B cell (primary cell): ENCODE results near the gene WDR47. TPM values are rescaled to one million over a fixed set of nuclear protein-coding genes. Genes with fewer than 3 reads are reported as not detected.
A peak's percentile ranks its signal among the peaks of the same experiment; 100 is the strongest.

Experiments
- ATAC-seq: fragments of 200-7000 bp; cut with Tn5 transposase; one replicate; pipeline ENCODE4 v1.10.0; 2021; ENCODE audit warnings: low read depth, mild to moderate bottlenecking, moderate number of reproducible peaks, moderate library complexity
- CTCF ChIA-PET: fragments of 350-600 bp; sonication (Branson Sonifier 250); formaldehyde crosslinking; loops from one replicate; lab custom pipeline; 2021; ENCODE audit warnings: antibody characterized with exemption, inconsistent platforms; lab: Charles Lee
- POLR2A ChIA-PET: fragments of 350-600 bp; sonication (Branson Sonifier 250); formaldehyde crosslinking; loops from one replicate; lab custom pipeline; 2021; ENCODE audit warnings: antibody characterized with exemption; lab: Charles Lee
- DNase-seq: peaks from one replicate; pipeline ENCODE4 v3.0.0; 2013
- H2AFZ ChIP-seq: 2 replicates; pipeline ENCODE4 v1.6.1; 2012; ENCODE audit warnings: mild to moderate bottlenecking, low read depth, low read length; ENCODE audit not compliant: insufficient read depth, poor library complexity, severe bottlenecking
- H3K27ac ChIP-seq, 2 donors: 1 replicate in 1 of 2; 2 replicates in 1 of 2; pipeline ENCODE4 v1.5.1; 2012 to 2013; ENCODE audit warnings: low read length in 2 of 2, mild to moderate bottlenecking in 2 of 2, moderate library complexity in 1 of 2
- H3K27me3 ChIP-seq, 4 experiments: fragments of 200-600 bp in 1 of 4; sonication (generic) in 1 of 4; replicated peaks in 1 of 4; 1 replicate in 2 of 4; 2 replicates in 2 of 4; pipeline versions ENCODE4 v1.6.1 to v1.7.0; 2013 to 2016; ENCODE audit warnings: low read length in 3 of 4, mild to moderate bottlenecking in 2 of 4, mixed read lengths in 1 of 4, moderate library complexity in 1 of 4; ENCODE audit not compliant: insufficient read depth in 4 of 4, control insufficient read depth in 3 of 4; ENCODE audit errors: control extremely low read depth in 1 of 4
- H3K36me3 ChIP-seq, 2 experiments: replicated peaks in 1 of 2; 1 replicate in 1 of 2; 2 replicates in 1 of 2; pipeline versions ENCODE4 v1.6.1 to v1.7.1; 2013; ENCODE audit warnings: low read length in 1 of 2; ENCODE audit not compliant: insufficient read depth in 2 of 2, control insufficient read depth in 1 of 2; ENCODE audit errors: control extremely low read depth in 1 of 2, extremely low read depth in 1 of 2
- H3K4me1 ChIP-seq, 2 donors: fragments of 200-600 bp in 1 of 2; sonication (generic) in 1 of 2; 1 replicate in 1 of 2; 2 replicates in 1 of 2; pipeline versions ENCODE4 v1.5.1 to v1.6.1; 2013 to 2017; ENCODE audit warnings: low read length in 2 of 2; ENCODE audit not compliant: control insufficient read depth in 2 of 2, insufficient read depth in 2 of 2
- H3K4me2 ChIP-seq: replicated peaks from 2 replicates; pipeline ENCODE3; 2012; ENCODE audit warnings: mild to moderate bottlenecking, low read depth, low read length; ENCODE audit not compliant: poor library complexity, severe bottlenecking
- H3K4me3 ChIP-seq, 5 experiments: fragments of 200-600 bp in 1 of 5; sonication (generic) in 1 of 5; 1 replicate in 3 of 5; 2 replicates in 2 of 5; pipeline versions ENCODE4 v1.5.1 to v1.7.0; 2011 to 2016; ENCODE audit warnings: low read length in 4 of 5, mild to moderate bottlenecking in 4 of 5, low read depth in 2 of 5, control low read depth in 1 of 5, moderate library complexity in 1 of 5; ENCODE audit not compliant: insufficient read depth in 1 of 5; ENCODE audit errors: control extremely low read depth in 1 of 5, extremely low read depth in 1 of 5
- H3K79me2 ChIP-seq: fragments of 200-600 bp; sonication (generic); one replicate; pipeline ENCODE4 v1.6.0; 2016; ENCODE audit warnings: low read length; ENCODE audit not compliant: control insufficient read depth, insufficient read depth
- H3K9ac ChIP-seq: fragments of 200-600 bp; sonication (generic); 2 replicates; pipeline ENCODE4 v1.6.1; 2017; ENCODE audit warnings: mild to moderate bottlenecking, low read length, moderate library complexity
- H3K9me3 ChIP-seq, 3 donors: one replicate each; pipeline versions ENCODE4 v1.6.1 to v1.7.1; 2013; ENCODE audit warnings: low read length in 2 of 3; ENCODE audit not compliant: control insufficient read depth in 2 of 3, insufficient read depth in 1 of 3; ENCODE audit errors: control extremely low read depth in 1 of 3
- H4K20me1 ChIP-seq: 2 replicates; pipeline ENCODE4 v1.6.0; 2012; ENCODE audit warnings: mild to moderate bottlenecking, low read length; ENCODE audit not compliant: insufficient read depth, control insufficient read depth, poor library complexity, severe bottlenecking
- H3K27ac Mint-ChIP-seq: one replicate; pipeline ENCODE4 v1.8.0; 2021; ENCODE audit warnings: mixed read lengths
- H3K27me3 Mint-ChIP-seq: one replicate; pipeline ENCODE4 v1.8.0; 2021; ENCODE audit warnings: mixed read lengths
- H3K4me1 Mint-ChIP-seq: one replicate; pipeline ENCODE4 v1.8.0; 2021; ENCODE audit warnings: mixed read lengths
- H3K4me3 Mint-ChIP-seq: one replicate; pipeline ENCODE4 v1.8.0; 2021; ENCODE audit warnings: mixed read lengths
- H3K9me3 Mint-ChIP-seq: one replicate; pipeline ENCODE4 v1.8.0; 2022; ENCODE audit warnings: mixed read lengths; ENCODE audit not compliant: insufficient read depth
- CTCF ChIP-seq: fragments of 200-600 bp; IDR thresholded peaks from one replicate; pipeline ENCODE4 v1.8.0; 2022; ENCODE audit warnings: antibody characterized with exemption, mild to moderate bottlenecking
- EZH2 ChIP-seq: IDR thresholded peaks from 2 replicates; pipeline ENCODE4 v1.6.1; 2012; ENCODE audit warnings: borderline replicate concordance, low read depth, mild to moderate bottlenecking, moderate library complexity, low read length; ENCODE audit not compliant: insufficient read depth, poor library complexity, severe bottlenecking
- WGBS: methylation state at CpG from one replicate; pipeline ENCODE4 v1.1.5; 2013; ENCODE audit warnings: missing lambda C conversion rate; ENCODE audit not compliant: insufficient coverage; 5-methylcytosine and 5-hydroxymethylcytosine counted together
- intact Hi-C: fragments of 100-400 bp; cut with micrococcal nuclease; formaldehyde crosslinking; loops from one replicate; pipeline ENCODE4 v1.10.0; 2022
- polyA minus RNA-seq: library from RNA; depleted of rRNA, polyadenylated mRNA; stranded (reverse); fragments of >200 nt; gene quantifications from 2 replicates; pipeline ENCODE4 v1.2.3, GENCODE V29; 2012
- polyA plus RNA-seq: library from polyadenylated mRNA; depleted of rRNA; stranded (reverse); fragments of >200 nt; gene quantifications from 2 replicates; pipeline ENCODE4 v1.2.3, GENCODE V29; 2012
- total RNA-seq, 2 donors: library from RNA; stranded (reverse); fragments of 120-200 nt in 1 of 2; gene quantifications; 1 replicate in 1 of 2; 2 replicates in 1 of 2; pipeline versions ENCODE4 v1.2.3 to v1.2.4, GENCODE V29; 2013 to 2022

The WDR47 gene
- total RNA-seq: 17.3 and 21.6 TPM in 2 replicates
- total RNA-seq (2013): 10.2 TPM
- polyA plus RNA-seq: 4.4 and 7.5 TPM in 2 replicates
- polyA minus RNA-seq: 5.9 and 17.3 TPM in 2 replicates

- no peak for TF ChIP-seq CTCF
- TF ChIP-seq EZH2: no peak
- Histone ChIP-seq H3K4me2 (peak within 1 kb of the TSS; percentile 97), H3K27me3 (no peaks in the 10 kb centered on the region), H3K9me3 (peaks cover 0 to 3% (median 0%) of the 10 kb centered on the region in 3 donors), H3K27ac (peak within 1 kb of the TSS; percentile 67 to 75), H3K4me1 (peaks cover 7% of the 10 kb centered on the region in 2 donors), H3K4me3 (peak within 1 kb of the TSS; percentile 30 to 93 (median 92)), H3K36me3 (no peaks in the 10 kb centered on the region), H3K9ac (peak within 1 kb of the TSS; percentile 92), H2AFZ (peak within 1 kb of the TSS; percentile 89), H4K20me1 (no peaks in the 10 kb centered on the region), H3K79me2 (peaks cover 22% of the 10 kb centered on the region)
- Mint-ChIP-seq H3K4me1 (peaks cover 16% of the 10 kb centered on the region), H3K4me3 (peak within 1 kb of the TSS; percentile 97), H3K27ac (peak within 1 kb of the TSS; percentile 95), H3K9me3 (no peaks in the 10 kb centered on the region), H3K27me3 (peaks cover 3% of the 10 kb centered on the region)
- ATAC-seq (peak; percentile 96), DNase-seq (peak; percentile 96)
- intact Hi-C loops: loop anchor here (1.0 to 10.0 kb wide), 9 partner anchors 34 to 973 kb away; partner anchors contain the start of genes CLCC1, EEIG2, HENMT1 and SARS1
- WGBS: under 1% methylated on average over 88 of the region's 90 CpGs
- CTCF ChIA-PET: interaction anchor here (0.6 to 2.0 kb wide), 4 partner anchors 34 to 79 kb away, joined by 3 to 22 read pairs (median 4); partner anchors contain the start of genes CLCC1, TAF13 and TMEM167B
- POLR2A ChIA-PET: interaction anchor here (0.5 to 1.4 kb wide), 7 partner anchors 34 to 842 kb away, joined by 3 to 21 read pairs (median 6); partner anchors contain the start of genes CLCC1, PSMA5, SLC25A24 and TAF13
Observed at GRCh38 chr1:109041621-109042468, at the start of gene WDR47. WDR47 (minus strand) TSS chr1:109042102; CDS start chr1:109023512, 18,590 bp downstream.
